GM19043 (cell line): ENCODE data around the gene GCK.
"Not testable (repeated sequence)": the region's sequence is repeated elsewhere in the genome, so short reads cannot be mapped to it uniquely, and the experiment has no call there.

Experiments used
- ATAC-seq: cut with Tn5 transposase; IDR thresholded peaks from one replicate; pipeline ENCODE4 v1.9.1; 2021; ENCODE audit warnings: low read depth; ENCODE audit not compliant: unreplicated experiment

GCK gene

DNA sequence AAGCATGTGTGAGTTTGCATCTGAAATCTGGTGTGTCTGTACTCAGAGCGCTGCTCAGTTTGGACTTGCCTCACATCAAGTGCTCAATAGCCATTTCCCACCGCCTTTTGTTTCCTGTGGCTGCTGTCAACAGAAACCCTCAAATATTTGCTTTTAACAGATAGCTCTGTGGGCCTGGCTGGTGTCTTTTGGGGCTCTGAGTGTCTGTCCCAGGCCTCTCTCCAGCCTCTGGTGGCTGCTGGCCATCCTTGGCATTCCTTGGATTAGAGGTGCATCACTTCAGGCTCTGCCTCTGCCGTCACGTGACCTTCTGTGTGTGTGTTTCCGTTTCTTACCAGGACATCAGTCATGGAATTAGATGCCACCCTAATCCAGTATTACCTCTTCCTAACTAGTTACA is 20.9 kb upstream of the GCK start:
- no peak for ATAC-seq

DNA sequence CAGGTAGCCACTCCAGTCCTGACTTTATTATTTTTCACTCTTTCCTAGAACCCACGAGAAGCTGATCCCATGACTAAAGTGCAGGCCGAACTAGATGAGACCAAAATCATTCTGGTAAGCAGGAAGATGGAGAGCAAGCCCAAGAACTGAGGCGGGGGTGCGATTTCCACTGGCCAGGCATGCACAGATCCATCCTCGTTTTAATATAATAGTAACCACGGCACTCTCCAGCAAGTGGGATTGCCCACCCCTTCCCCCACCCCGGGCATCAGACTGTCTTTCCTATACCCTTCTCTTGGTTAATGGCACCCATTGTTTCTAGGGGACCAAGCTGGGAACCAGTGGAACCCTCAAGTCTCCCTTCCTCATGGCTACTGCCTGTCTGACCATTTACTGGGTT is 18.8 kb upstream of the GCK start:
- ATAC-seq = no peak

DNA sequence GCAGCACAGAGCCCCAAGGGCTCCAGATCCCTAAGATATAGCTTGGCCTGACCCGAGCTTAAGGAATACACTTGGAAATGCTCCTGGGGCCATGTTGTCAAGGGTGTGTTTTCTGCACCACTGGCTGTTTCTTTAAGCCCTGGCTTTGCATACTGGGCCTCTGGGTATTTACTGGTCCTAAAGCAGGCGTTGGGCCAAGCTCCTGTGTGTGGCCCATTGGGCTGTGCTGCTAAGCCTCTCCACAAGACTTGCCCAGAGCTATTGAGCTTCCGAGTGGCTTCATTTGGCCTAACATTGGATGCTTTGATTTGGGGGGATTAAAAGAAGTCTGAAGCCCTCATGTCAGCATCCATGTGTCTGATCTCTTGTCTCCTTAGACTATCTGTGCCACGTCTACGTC is 16.8 kb upstream of the GCK start:
- no peak for ATAC-seq

DNA sequence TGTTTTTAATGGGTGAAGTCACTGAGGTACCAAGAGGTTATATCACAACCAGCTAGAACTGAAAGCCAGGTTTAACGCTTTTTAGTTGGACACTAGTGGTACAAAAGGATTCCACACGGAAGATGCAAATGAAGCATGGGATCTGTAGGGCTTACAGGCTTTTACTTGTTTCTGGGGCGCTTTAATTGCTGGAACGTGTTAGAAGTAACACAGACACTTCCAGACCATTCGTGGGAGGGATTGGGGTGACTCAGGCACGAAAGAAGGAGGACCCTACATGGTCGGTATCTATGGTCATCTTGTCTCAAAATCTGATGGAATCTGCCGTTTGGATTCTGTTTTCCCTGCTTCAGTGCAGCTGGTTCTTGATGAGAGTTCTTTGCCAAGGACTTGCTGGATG is 12.6 kb upstream of the GCK start:
- no peak for ATAC-seq

DNA sequence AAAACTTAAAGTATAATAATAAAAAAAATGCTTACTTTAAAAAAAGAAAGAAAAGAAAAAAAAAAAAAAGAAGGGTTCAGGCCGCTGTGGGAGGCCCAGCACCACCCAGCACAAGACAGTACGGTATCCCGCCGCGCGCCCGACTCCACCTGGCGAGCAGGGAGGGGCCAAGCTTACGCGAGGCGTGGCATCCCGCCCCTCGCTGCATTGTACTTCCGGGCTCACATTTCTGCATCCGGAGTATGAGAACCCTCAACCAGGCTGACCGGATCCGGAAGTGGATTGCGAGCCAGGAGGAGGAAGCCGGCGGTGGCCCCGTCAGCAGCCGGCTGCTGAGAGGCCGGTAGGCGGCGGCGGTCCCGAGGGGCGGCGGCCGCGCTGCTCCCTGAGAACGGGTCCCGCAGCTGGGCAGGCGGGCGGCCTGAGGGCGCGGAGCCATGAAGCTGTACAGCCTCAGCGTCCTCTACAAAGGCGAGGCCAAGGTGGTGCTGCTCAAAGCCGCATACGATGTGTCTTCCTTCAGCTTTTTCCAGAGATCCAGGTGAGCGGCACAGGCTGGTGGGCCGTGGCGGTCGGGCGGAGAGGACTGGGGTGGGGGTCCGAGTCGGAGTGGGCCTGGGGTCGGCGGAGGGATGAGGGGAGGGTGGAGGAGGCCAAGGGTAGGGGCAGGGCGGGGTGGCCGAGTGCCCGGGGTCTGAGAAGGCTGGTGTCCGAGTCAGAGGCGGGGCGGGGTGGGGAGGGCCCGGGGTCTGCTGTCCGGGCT is 11.6 kb upstream of the GCK start, which contains the start of gene YKT6:
TSS of gene YKT6 (plus strand) at position 280 of the 763 bp plus-strand sequence. CDS start at position 438, 158 bp downstream.
- ATAC-seq = peak; percentile 97

DNA sequence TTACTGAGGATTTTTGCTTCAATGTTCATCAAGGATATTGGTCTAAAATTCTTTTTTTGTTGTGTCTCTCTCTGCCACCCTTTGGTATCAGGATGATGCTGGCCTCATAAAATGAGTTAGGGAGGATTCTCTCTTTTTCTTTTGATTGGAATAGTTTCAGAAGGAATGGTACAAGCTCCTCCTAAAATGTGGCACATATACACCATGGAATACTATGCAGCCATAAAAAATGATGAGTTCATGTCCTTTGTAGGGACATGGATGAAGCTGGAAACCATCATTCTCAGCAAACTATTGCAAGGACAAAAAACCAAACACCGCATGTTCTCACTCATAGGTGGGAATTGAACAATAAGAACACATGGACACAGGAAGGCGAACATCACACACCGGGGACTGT is 10.9 kb upstream of the GCK start:
- ATAC-seq = not testable (repeated sequence)

DNA sequence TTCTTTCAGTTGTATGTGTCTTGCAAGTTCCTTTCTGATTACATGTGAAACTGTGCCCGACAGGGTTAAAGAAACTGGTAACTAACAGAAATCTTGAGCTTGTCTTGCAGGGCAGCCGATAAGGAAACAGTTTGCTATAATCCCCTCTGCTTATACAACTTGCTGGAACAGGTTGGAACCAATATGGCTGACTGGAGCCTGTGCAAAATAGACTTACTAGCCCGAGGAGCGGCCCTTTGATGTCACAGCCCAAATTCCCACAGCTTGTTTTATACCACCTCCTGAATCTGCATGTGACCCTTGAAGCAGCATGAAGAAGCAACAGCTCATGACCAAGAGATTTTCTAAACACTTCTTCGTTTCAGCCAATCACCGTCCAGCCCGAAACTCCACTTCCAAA is 8.2 kb upstream of the GCK start:
- ATAC-seq = no peak

DNA sequence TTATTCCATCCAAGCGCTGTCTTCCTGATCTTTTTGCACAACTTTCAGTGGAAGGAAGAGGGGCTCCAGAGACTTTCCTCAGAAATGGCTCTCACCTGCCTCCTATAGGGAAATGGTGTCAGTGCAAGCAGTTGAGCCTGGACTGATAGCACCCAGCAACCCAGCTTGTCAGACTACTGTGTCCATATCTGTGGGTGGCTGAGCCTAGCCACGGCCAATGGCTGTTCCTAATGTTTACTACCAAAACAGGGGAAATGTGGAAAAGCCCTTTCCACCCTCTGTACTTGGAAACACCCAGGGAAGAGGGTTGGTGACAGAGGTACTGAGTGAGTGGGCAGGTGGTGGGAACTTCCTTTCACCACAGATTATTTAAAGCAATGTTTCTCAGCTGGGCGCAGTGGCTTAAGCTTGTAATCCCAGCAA is 7.2 kb upstream of the GCK start:
- ATAC-seq = no peak

DNA sequence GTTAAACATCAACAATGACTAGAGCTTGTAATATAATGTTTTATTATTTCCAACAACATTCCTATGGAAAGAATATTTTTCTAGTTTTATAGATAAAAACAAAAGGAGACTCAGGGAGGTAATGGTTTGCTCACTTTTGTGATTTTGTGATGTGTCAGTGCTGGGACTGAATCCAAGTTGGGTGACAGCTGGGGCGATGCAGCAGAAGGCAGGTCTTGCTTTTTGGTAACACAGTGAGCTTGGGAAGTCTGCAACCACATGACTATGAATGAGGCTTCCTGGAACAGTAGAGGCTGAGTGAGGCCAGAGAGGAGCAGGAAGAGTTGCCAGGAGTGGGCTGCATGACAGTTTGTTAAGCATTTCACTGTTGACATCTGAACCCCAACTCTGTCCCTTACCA is 6.7 kb upstream of the GCK start:
- ATAC-seq = no peak

DNA sequence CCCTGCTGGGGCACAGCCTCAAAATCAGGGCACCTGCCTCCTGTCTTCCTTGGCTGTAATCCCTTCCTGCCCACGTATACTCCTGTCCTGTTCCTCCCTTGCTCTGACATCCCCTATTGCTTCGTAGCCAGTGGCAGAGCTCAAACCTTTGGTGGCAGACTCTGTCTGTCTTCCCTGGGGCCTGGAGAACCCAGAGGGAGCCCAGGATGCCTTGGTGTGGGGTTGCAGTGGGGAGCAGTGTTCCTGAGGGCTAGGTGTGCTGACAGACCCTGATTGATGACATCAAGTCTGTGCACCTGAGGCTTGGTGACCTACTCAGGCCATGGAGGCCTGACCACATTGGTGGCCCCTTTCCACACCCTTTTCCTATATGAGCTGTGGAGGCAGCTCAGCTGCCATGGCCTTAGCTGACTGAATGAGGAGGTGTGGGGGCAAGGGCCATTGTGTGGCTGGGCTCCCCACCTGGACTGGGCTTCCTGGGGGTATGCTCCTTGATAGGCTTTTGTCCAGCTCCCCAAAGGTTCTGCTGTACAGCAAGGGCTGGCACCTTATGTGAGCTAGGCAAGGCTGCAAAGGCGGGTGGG is 5.4 kb upstream of the GCK start:
- ATAC-seq = no peak

DNA sequence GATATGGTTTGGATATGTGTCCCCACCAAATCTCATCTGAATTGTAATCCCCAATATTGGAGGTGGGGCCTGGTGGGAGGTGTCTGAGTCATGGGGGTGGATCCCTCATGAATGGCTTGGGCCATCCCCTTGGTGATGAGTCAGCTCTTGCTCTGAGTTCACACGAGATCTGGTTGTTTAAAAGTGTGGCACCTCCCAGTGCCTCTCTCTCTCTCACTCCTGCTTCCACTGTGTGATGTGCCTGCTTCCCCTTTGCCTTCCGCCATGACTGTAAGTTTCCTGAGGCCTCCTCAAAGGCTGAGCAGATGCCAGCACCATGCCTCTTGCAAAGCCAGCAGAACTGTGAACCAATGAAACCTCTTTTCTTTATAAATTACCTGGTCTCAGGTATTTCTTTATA is 4.8 kb upstream of the GCK start:
- no peak for ATAC-seq

DNA sequence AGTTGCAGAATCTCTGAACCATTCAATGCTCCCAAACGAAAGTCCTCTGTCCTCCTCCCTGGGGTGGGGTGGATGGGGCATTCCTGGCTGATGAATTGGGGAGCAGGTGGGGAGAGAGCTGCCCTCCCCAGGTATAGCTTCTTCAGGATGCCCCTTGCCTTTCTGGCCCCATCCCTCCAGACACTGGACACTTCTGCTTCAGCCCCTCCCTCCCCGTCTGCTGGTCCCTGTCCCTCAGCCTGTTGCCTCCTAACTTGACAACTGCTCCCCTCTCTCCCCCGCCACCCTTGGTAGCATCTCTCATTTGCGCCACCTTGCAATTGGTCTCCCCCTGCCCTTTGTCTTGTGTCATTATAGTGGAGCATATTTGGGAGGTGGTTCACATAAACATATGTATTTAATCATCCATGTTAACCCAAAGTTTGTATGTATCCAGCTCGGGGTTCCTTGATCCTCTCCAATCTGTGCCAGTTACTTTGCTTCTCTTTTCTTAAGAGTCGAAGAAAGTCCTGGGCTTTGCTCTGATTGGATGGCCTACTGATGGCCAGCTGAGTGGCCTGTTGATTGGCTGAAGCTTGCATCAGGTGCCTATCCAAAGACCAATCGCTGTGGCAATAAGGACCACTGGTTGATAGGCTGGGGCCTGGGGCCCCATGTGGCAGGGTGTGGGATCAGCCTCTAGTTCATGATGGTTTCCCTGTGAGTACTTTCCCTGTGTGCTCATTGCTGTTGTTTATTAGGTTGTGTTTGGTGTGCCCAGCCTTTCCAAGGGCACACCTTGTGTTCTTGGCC is 4.0 kb upstream of the GCK start:
- no peak for ATAC-seq

DNA sequence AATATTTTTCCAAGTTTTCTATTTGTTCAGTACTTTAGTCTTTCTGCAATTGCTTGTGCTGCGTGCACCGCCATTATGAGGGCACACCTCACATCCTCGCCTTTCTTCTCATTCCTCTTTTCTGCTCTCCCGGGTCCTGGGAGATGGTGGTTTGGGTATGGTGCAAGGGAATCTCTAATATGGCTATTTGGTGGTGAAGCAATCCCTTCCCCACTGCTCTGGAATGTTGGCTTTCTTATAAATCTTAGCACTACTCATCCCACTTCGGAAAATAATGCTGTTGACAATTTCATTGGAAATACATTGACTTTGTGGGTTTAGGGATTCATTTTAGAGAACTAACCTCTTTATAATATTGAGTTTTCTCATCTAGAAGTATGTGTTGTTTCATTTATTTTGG is 1.9 kb upstream of the GCK start:
- no peak for ATAC-seq

DNA sequence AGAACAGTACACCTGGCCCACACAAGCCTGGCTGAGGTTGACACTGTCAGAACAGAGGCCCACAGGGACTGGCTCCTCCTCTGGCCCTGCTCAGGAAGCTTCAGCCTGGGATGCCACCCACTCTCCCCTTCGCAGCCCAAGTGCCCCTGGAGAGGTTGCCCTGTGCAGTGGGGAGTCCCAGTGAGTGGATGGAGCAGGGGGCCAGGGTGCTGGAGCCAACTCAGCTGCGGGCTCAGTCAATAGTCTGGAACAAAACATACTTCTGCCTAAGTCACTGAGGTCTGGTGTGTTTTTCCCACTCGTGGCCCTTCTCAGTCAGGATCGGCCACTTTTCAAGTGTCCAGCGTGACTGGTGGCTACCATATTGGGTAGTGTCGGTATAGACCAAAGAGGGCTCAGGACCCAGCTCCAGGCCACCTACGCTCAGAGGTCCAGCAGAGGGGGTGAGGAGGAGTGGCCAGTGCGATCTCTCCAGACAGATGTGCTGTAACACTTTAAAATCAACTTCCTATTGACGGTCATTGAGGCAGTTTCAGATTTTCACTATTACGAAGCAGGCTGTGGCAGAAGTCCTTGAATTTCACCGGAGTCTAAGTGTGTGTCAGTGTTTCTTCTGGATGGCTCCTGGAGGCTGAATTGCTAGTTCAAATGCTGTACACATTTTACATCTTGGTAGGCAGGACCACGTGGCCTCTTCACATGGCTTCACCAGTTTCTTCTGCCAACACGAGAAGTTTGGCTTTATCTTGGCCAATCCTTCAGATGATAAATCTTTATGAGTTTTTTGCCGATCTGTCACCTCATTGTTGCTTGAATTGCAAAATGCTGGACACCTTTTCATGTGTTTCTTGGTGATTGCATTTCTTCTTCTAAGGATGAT is 994 bp upstream of the GCK start:
- no peak for ATAC-seq

DNA sequence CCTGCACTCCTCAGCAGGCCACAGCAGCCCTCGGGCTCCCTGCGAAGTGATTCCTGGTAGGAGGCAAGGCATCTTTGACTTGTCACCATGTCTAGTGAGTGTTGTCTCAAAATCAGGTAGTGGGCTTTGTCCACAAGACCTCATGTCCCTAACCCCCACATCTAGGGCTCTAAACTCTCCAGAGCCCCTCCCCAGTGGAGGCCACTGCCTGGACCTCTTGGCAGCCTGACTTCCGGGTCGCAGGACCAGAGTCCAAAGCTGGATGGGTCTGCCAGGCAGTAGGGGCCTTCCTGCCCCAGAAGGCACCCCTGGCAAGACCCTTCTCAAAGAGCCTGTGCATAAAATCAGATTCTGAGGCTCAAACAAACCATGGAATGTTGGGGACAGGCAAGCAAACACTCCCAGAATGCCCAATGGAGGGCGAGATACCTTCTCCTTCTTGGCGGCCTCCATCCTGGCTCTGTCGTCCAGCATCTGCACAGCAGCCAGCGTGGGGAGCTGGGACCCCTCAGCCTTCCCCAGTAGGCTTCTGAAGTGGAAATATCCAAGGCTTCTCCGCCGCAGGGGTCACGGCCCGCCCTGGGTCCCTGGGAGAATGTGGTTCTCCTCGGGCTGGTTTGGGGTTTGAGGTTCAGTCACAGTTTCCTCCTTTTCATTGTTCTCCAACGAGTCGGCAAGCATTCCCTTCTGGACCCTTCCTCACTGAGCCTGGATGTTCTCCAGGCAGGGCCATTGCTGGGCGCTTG is 586 bp downstream of the GCK start:
- ATAC-seq = no peak

DNA sequence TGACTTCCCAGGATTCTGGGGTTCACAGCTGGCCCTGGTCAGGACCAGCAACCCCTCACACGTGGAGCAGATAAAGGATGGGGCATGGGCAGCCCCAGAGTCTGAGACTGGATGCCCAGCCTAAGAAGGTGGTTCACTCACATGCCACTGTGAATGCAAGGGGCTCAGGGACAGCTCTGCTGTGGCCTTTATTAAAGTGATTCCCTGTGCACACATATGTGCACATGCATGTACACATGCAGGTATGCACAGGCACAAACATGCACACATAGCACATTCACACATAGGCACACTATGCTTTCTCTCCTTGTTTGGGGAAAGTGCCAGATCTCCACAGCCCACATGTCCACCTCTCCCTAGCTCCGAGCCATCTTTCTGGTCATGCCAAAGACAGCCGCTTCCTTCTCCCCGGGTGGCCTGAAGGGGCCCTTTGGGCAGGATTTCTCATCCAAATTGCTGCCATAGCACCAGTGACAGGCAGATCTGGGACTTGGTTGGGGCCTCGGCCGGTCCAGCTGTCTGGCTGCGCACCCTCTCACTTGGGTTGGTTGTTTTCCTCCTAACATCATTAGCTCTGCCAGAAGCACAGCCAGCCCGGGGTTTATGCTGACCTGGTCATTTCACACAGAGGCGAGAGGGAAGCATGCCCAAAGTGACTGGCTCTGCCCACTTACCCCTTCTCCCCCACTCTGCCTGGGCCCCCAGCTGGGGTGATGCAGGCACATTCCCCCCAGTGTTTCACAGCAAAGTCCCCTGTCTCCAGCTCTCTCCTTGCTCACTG is 1.4 kb downstream of the GCK start:
- ATAC-seq = no peak

DNA sequence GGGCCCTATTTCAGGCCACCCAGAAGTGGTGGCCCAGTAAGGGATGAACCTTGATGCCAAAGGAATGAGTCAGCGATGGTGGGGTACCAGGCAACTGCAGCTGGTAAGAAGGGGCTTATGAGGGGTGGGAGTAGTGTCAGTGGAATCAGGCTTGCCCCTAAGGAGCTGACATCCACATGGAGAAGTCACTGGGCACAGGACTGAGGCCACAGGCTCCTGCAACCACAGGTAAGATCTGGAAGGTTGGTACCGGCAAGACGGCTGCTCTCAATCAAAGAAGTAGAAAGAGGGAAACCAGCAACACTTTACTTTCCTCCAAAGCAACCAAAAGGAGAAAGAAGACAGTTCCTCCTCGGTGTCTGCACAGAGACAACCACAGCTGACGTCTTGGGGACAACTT is 2.5 kb downstream of the GCK start:
- ATAC-seq = no peak

DNA sequence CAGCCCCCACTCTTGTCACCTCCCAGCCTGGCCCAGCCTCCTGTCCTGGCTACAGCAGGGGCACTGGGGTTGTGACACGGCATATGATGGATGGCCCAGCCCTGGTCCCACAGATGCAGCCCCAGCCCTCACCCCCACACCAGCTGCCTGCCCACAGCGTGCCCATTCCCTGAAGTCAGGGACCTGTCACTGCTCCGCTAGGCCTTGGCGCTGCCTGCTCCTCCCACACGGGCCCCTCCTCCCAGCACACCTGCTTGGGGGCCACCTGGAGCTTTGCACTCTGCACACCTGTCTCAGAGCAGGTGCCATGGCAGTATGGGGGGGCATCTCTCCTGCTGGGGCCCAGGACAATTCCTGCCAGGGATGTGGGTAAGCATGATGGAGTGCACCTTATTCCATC is 3.5 kb downstream of the GCK start:
- no peak for ATAC-seq

DNA sequence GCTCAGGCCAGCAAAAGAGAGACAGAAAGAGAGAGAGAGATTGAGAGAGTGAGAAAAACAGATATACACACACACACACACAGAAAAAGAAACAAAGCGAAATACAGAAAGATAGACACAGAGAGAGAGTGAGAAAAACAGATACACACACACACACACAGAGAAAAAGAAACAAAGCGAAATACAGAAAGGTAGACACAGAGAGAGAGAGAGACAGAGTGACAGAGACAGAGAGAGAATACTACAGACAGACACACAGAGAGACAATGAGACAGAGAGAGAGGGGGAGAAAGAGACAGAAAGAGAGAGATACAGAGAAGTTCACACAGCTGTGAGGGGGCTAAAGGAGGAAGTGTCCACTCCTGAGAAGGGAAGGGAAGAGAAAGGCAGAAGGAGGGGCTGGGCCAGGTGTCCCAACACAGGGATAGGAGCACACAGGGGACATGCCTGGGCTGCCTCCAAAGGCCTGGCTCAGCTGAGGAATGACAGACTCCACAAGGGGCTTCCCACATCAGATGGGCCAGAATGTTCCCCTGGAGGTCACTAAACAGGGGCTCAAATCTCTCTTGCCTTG is 4.3 kb downstream of the GCK start:
- ATAC-seq = no peak
